ENCODE results near the gene HAUS2. TPM values are rescaled to one million over a fixed set of nuclear protein-coding genes. Genes with fewer than 3 reads are reported as not detected.
"Not testable (repeated sequence)": the region's sequence is repeated elsewhere in the genome, so short reads cannot be mapped to it uniquely, and the experiment has no call there.

HAUS2 gene
- polyA plus RNA-seq, 1 donor from 2014 or later, result 31.1 TPM

GRCh38 chr15:42549032-42549491 lies 424 bp downstream of the HAUS2 start:
- Mint-ChIP-seq H3K36me3 (peaks cover 5% of the 10 kb centered on the region), H3K27ac (peak overlapping the region; percentile 94 to 98 (median 97)), H3K4me1 (peaks cover 24 to 44% (median 43%) of the 10 kb centered on the region in 3 donors), H3K4me3 (peak overlapping the region; percentile 88 to 97 (median 93)), H3K9me3 (no peaks in the 10 kb centered on the region), H3K27me3 (no peaks in the 10 kb centered on the region)

GRCh38 chr15:42549741-42550392 lies 1.2 kb downstream of the HAUS2 start:
- Mint-ChIP-seq H3K9me3 (no peaks in the 10 kb centered on the region), H3K36me3 (peaks cover 5% of the 10 kb centered on the region), H3K27ac (peak overlapping the region; percentile 10 to 94 (median 87)), H3K4me1 (peaks cover 24 to 43% (median 43%) of the 10 kb centered on the region in 3 donors), H3K27me3 (no peaks in the 10 kb centered on the region), H3K4me3 (peak overlapping the region; percentile 81 to 97 (median 93))

DNA sequence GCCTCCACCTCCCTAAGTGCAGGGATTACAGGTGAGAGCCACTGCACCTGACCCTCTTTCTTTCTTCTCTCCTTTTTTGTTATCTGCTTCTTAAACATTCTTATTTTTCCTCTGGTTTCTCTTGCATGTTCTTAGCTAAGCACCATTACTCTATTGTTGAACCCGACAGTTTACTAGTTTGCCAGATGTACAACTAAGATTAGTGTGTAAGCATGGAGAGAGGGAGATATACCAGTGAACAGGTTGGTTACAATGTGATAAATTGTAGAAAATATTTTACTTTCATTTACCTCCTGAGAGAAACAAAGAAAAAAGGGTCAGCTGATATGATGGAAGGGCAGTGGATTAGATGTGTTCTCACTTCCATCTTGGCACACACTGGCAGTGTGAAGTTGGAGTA lies 4.9 kb downstream of the HAUS2 start:
- peaks cover 2% of the 10 kb centered on the region for H3K36me3 Mint-ChIP-seq
- peaks cover 11 to 26% (median 24%) of the 10 kb centered on the region in 3 donors for H3K4me1 Mint-ChIP-seq
- peak overlapping the region in 1 of 4 donors; percentile 73 for H3K4me3 Mint-ChIP-seq
- no peaks in the 10 kb centered on the region for H3K27me3 Mint-ChIP-seq
- peak overlapping the region in 2 of 3 donors; percentile 60 to 68 for H3K27ac Mint-ChIP-seq
- no peaks in the 10 kb centered on the region for H3K9me3 Mint-ChIP-seq

- not testable (repeated sequence) for H3K9me3 Mint-ChIP-seq, H3K27me3 Mint-ChIP-seq, H3K36me3 Mint-ChIP-seq
- Mint-ChIP-seq H3K4me1 (peaks cover 5 to 17% (median 14%) of the 10 kb centered on the region in 3 donors), H3K4me3 (peak overlapping the region in 1 of 4 donors; percentile 43), H3K27ac (peak overlapping the region in 1 of 3 donors; percentile 77)
These were observed 8.0 kb downstream of the HAUS2 start for GRCh38 chr15:42556550-42557207.

GRCh38 chr15:42558739-42559138 lies 10.1 kb downstream of the HAUS2 start:
- Mint-ChIP-seq H3K27me3 (no peaks in the 10 kb centered on the region), H3K36me3 (peaks cover 7% of the 10 kb centered on the region), H3K9me3 (no peaks in the 10 kb centered on the region), H3K27ac (no peak overlapping the region), H3K4me1 (peaks cover under 1 to 9% (median 7%) of the 10 kb centered on the region in 3 donors), H3K4me3 (no peak overlapping the region)

GRCh38 chr15:42575188-42576039 lies 26.8 kb downstream of the HAUS2 start, which contains the start of gene STARD9:
Gene STARD9, plus strand, starts transcription at chr15:42575606. Its CDS starts 110 bp downstream, at chr15:42575716.
- peak within 1 kb of the TSS; percentile 18 to 94 (median 59) for H3K27ac Mint-ChIP-seq
- H3K36me3 Mint-ChIP-seq, result no peaks in the 10 kb centered on the region

DNA sequence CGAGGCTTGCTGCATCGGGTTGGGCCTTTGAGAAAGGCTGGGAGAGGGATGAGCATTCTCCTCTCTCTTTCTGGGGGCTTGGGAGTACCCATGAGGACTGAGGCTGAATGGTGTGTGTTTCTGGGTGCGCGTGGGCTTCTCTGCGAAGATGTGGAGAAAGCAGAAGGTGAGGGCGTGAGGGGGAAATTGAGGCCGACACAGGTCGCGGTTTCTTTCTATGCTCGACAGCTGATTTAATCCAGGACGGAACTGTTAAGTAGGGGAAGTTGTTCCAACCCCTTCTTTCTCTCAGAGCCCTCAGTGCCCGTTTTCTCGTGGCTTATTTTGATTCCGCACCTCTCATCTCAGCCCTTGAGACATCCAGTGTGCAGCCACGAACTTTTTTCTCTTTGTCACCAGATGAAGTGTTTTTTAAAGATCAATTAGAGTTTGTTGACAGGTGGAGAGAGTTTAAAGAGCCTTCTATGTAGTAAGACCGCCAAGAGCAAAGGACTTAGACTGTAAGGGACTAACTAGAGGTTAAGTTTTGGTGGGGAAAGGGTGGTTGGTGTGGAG lies 27.5 kb downstream of the HAUS2 start:
- H3K4me1 Mint-ChIP-seq, result peaks cover 17 to 25% (median 23%) of the 10 kb centered on the region in 3 donors
- peaks cover 4% of the 10 kb centered on the region for H3K27me3 Mint-ChIP-seq
- H3K27ac Mint-ChIP-seq, result peak overlapping the region; percentile 18 to 94 (median 59)
- peak overlapping the region; percentile 85 to 97 (median 94) for H3K4me3 Mint-ChIP-seq
- H3K36me3 Mint-ChIP-seq, result no peaks in the 10 kb centered on the region
- H3K9me3 Mint-ChIP-seq, result no peaks in the 10 kb centered on the region

More at GRCh38 chr15:42575188-42576039, 26.8 kb downstream of the HAUS2 start, which contains the start of gene STARD9:
- Mint-ChIP-seq H3K4me1 (peaks cover 12 to 19% (median 18%) of the 10 kb centered on the region in 3 donors), H3K4me3 (peak within 1 kb of the TSS; percentile 85 to 97 (median 94)), H3K27me3 (peaks cover 4% of the 10 kb centered on the region), H3K9me3 (no peaks in the 10 kb centered on the region)

DNA sequence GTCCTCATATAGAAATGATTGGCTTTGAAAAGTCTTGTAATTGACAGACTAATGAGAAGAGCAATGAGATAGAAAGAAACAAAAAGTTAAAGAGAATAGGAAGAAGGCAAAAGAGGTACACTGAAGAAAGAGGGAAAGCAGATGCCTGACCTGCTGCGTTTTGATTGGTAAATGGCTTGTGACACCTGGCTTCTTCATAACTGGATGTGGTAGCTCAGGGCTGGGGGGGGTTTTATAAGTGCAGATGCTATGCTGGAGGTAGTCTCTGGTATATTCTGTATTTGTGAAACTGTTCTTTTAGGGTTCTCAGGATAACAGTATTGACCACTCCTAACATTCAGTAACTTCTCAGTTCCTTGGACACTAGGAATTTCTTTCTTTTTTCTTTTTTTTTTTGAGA lies 28.1 kb downstream of the HAUS2 start:
- peaks cover 18 to 32% (median 25%) of the 10 kb centered on the region in 3 donors for H3K4me1 Mint-ChIP-seq
- peak overlapping the region in 2 of 3 donors; percentile 18 to 24 for H3K27ac Mint-ChIP-seq
- H3K4me3 Mint-ChIP-seq, result peak overlapping the region; percentile 85 to 97 (median 94)
- H3K9me3 Mint-ChIP-seq, result no peaks in the 10 kb centered on the region
- peaks cover 4% of the 10 kb centered on the region for H3K27me3 Mint-ChIP-seq
- no peaks in the 10 kb centered on the region for H3K36me3 Mint-ChIP-seq

- H3K9me3 Mint-ChIP-seq, result no peaks in the 10 kb centered on the region
- H3K36me3 Mint-ChIP-seq, result no peaks in the 10 kb centered on the region
- peaks cover 4% of the 10 kb centered on the region for H3K27me3 Mint-ChIP-seq
- H3K4me3 Mint-ChIP-seq, result peak overlapping the region in 2 of 4 donors; percentile 7 to 85
- H3K27ac Mint-ChIP-seq, result no peak overlapping the region
- peaks cover 18 to 37% (median 28%) of the 10 kb centered on the region in 3 donors for H3K4me1 Mint-ChIP-seq
These were observed 28.9 kb downstream of the HAUS2 start for GRCh38 chr15:42577514-42578031.

DNA sequence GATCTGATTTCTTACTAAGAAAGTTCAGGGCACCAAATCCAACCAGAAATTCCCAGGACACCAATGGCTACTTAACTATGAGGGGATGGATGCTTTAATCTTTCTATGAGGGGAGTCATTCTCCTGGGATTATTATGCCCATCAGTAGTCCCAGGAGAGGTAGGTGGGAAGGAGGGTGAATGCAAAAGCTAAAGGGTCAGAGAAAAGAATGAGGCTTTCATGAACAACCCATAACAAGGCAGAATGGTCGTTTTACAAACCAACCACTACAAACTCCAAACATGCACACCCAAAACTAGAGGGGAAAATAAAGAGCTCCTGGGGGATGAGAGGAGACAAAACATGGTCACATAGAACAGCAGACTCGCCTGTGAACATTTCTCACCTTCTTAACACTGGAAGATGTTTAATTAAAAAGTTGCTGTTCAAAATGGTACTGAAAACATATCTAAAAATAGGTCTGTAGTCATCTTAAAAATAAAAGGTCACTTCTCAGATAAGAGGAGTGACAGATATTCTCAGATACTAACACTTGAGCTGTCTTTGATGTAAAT lies 30.4 kb downstream of the HAUS2 start:
- Mint-ChIP-seq H3K36me3 (no peaks in the 10 kb centered on the region), H3K27ac (no peak overlapping the region)

DNA sequence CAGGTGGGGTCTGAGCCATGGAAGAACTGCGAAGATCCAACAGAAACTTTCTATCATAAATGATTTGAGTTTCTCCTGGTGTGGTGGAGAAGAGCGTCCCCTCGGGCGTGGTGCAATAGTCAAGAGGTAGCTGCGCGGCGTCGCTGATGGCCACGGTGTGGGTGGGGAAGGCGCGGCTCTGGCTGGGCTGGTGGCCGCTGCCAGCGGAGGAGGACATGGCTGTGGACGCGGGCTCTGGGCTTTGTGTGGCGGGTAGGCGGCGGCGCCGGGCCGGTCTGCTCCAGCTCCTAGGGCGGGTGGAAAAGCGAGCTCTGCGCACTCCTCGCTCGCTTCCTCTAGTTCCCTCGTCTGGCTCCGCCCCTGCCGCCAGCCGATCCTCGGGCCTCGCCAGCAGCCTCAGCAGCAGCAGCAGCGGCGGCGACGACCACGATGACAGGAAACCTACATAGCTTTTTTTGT lies 32.7 kb downstream of the HAUS2 start:
- H3K27me3 Mint-ChIP-seq, result peaks cover 3% of the 10 kb centered on the region
- H3K27ac Mint-ChIP-seq, result peak overlapping the region; percentile 27 to 75 (median 63)
- peaks cover 5% of the 10 kb centered on the region for H3K36me3 Mint-ChIP-seq
- no peaks in the 10 kb centered on the region for H3K9me3 Mint-ChIP-seq
- H3K4me1 Mint-ChIP-seq, result peaks cover 15 to 31% (median 22%) of the 10 kb centered on the region in 3 donors
- H3K4me3 Mint-ChIP-seq, result peak overlapping the region; percentile 86 to 94 (median 90)

More for the DNA sequence above, 30.4 kb downstream of the HAUS2 start:
- peaks cover 18 to 34% (median 28%) of the 10 kb centered on the region in 3 donors for H3K4me1 Mint-ChIP-seq
- H3K4me3 Mint-ChIP-seq, result peak overlapping the region in 3 of 4 donors; percentile 28 to 86 (median 41)
- H3K27me3 Mint-ChIP-seq, result peaks cover 4% of the 10 kb centered on the region
- H3K9me3 Mint-ChIP-seq, result no peaks in the 10 kb centered on the region

- Mint-ChIP-seq H3K36me3 (peaks cover 5% of the 10 kb centered on the region), H3K4me3 (peak overlapping the region in 3 of 4 donors; percentile 13 to 86 (median 51)), H3K27ac (no peak overlapping the region), H3K9me3 (no peaks in the 10 kb centered on the region), H3K27me3 (peaks cover 1% of the 10 kb centered on the region), H3K4me1 (peaks cover 11 to 26% (median 16%) of the 10 kb centered on the region in 3 donors)
These were observed 34.1 kb downstream of the HAUS2 start for GRCh38 chr15:42582569-42583375.

All from IgD-negative memory B cell (primary cell).